ENCODE measurements around the gene PPM1E.

Gene PPM1E

GRCh38 chr17:58996968-58997367, 241.3 kb downstream of the PPM1E start:
- no peak for DNase-seq (ENCODE audit: low spot score)

GRCh38 chr17:58997756-58998553, 242.3 kb downstream of the PPM1E start:
- no peak for DNase-seq (ENCODE audit: low spot score)

GRCh38 chr17:58998871-58999270, 243.2 kb downstream of the PPM1E start:
- no peak for DNase-seq (ENCODE audit: low spot score)

GRCh38 chr17:58999500-58999899, 243.8 kb downstream of the PPM1E start:
- no peak for DNase-seq (ENCODE audit: low spot score)

- DNase-seq (ENCODE audit: low spot score): no peak
Measured at GRCh38 chr17:59000022-59000421, 244.4 kb downstream of the PPM1E start.

GRCh38 chr17:59001158-59001814, 245.6 kb downstream of the PPM1E start:
- no peak for DNase-seq (ENCODE audit: low spot score)

- no peak for DNase-seq (ENCODE audit: low spot score)
Measured at GRCh38 chr17:59002126-59002525, 246.5 kb downstream of the PPM1E start.

- no peak for DNase-seq (ENCODE audit: low spot score)
Measured at GRCh38 chr17:59002848-59003247, 247.2 kb downstream of the PPM1E start.

- DNase-seq (ENCODE audit: low spot score): no peak
Measured at GRCh38 chr17:59003860-59004259, 248.2 kb downstream of the PPM1E start.

- peak; percentile 67 for DNase-seq (ENCODE audit: low spot score)
Measured at GRCh38 chr17:59004338-59005111, 248.9 kb downstream of the PPM1E start.

GRCh38 chr17:59007995-59008394, 252.3 kb downstream of the PPM1E start:
- no peak for DNase-seq (ENCODE audit: low spot score)

GRCh38 chr17:59008737-59009136, 253.1 kb downstream of the PPM1E start:
- no peak for DNase-seq (ENCODE audit: low spot score)

- no peak for DNase-seq (ENCODE audit: low spot score)
Measured at GRCh38 chr17:59010026-59010425, 254.4 kb downstream of the PPM1E start.

- DNase-seq (ENCODE audit: low spot score): no peak
Measured at GRCh38 chr17:59011975-59012374, 256.3 kb downstream of the PPM1E start.

GRCh38 chr17:59018019-59018418, 262.4 kb downstream of the PPM1E start:
- DNase-seq (ENCODE audit: low spot score): no peak

GRCh38 chr17:59024916-59025315, 269.3 kb downstream of the PPM1E start:
- no peak for DNase-seq (ENCODE audit: low spot score)

- no peak for DNase-seq (ENCODE audit: low spot score)
Measured at GRCh38 chr17:59026176-59026939, 270.7 kb downstream of the PPM1E start.

GRCh38 chr17:59027750-59028149, 272.1 kb downstream of the PPM1E start:
- no peak for DNase-seq (ENCODE audit: low spot score)

GRCh38 chr17:59028328-59028727, 272.7 kb downstream of the PPM1E start:
- DNase-seq (ENCODE audit: low spot score): no peak

GRCh38 chr17:59030811-59031210, 275.2 kb downstream of the PPM1E start:
- no peak for DNase-seq (ENCODE audit: low spot score)
